GM12874 (cell line): Measurements from ENCODE around the gene PAK2.

Source experiments
- TF ChIP-seq, protein P1 (sequence below): IDR thresholded peaks from 2 replicates; pipeline ENCODE4 v1.5.1; 2011; ENCODE audit warnings: low read depth, mild to moderate bottlenecking, control low read depth, low read length, moderate library complexity; ENCODE audit not compliant: insufficient read depth

Gene PAK2

DNA sequence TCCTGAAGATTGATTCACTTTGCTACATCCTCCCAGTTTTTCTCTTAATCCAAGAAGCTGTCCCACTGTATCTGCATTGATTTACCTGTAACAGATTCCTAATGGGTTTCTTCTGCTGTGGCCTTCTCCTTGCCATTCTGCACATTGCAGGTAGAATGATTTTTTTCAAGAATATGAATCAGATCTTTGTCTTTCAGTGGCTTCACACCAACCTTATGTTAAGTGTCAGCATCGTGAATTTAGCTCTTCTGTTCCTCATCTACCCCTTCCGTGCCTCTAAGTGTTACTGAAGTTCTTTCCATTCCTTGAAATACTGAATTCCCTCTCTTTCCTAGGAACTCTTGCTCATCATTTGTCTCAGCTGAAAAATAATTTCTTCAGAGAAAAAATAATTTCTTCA, 135.6 kb downstream of the PAK2 start:
- TF ChIP-seq, protein P1, sequence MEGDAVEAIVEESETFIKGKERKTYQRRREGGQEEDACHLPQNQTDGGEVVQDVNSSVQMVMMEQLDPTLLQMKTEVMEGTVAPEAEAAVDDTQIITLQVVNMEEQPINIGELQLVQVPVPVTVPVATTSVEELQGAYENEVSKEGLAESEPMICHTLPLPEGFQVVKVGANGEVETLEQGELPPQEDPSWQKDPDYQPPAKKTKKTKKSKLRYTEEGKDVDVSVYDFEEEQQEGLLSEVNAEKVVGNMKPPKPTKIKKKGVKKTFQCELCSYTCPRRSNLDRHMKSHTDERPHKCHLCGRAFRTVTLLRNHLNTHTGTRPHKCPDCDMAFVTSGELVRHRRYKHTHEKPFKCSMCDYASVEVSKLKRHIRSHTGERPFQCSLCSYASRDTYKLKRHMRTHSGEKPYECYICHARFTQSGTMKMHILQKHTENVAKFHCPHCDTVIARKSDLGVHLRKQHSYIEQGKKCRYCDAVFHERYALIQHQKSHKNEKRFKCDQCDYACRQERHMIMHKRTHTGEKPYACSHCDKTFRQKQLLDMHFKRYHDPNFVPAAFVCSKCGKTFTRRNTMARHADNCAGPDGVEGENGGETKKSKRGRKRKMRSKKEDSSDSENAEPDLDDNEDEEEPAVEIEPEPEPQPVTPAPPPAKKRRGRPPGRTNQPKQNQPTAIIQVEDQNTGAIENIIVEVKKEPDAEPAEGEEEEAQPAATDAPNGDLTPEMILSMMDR: no peak
